Caco-2 (cell line): Measurements from ENCODE around the gene LENG1. TPM values are rescaled to one million over a fixed set of nuclear protein-coding genes. Genes with fewer than 3 reads are reported as not detected.

ENCODE experiments used
- BruUV-seq: library from RNA; stranded (reverse); fragments of 400-500 nt; replicated peaks from 2 replicates; lab custom pipeline; 2021; lab: Mats Ljungman, UMichigan
- CTCF ChIA-PET: fragments of 300-600 bp; sonication (Branson Sonifier 250); formaldehyde crosslinking; loops from one replicate; lab custom pipeline; 2022; ENCODE audit warnings: antibody characterized with exemption; lab: Charles Lee
- POLR2A ChIA-PET: fragments of 300-600 bp; sonication (Branson Sonifier 250); formaldehyde crosslinking; loops from one replicate; lab custom pipeline; 2022; ENCODE audit warnings: antibody characterized with exemption; lab: Charles Lee
- DNase-seq, 2 experiments: peaks; one replicate each; pipeline versions ENCODE4 v3.0.0 to v3.0.0-alpha.2; 2020 to 2022
- H3K27me3 ChIP-seq: replicated peaks from 2 replicates; pipeline ENCODE4 v1.6.0; 2011; ENCODE audit warnings: low read length; ENCODE audit not compliant: control insufficient read depth, insufficient read depth
- H3K36me3 ChIP-seq: 2 replicates; pipeline ENCODE4 v1.5.1; 2011; ENCODE audit warnings: low read length; ENCODE audit not compliant: control insufficient read depth, insufficient read depth
- H3K4me1 ChIP-seq: fragments of 250-450 bp; sonication (Bioruptor Pico); 2 replicates; pipeline ENCODE4 v1.5.1; 2020; ENCODE audit warnings: mild to moderate bottlenecking
- H3K4me3 ChIP-seq: 2 replicates; pipeline ENCODE4 v1.5.1; 2011; ENCODE audit warnings: low read depth, mild to moderate bottlenecking, control low read depth, low read length
- H3K9me3 ChIP-seq: fragments of 250-450 bp; sonication (Bioruptor Pico); 2 replicates; pipeline ENCODE4 v1.5.1; 2020; ENCODE audit warnings: mild to moderate bottlenecking, moderate library complexity
- H3K27ac Mint-ChIP-seq: one replicate; pipeline ENCODE4 v1.8.0; 2022; ENCODE audit warnings: mixed read lengths; ENCODE audit not compliant: unreplicated experiment
- H3K27me3 Mint-ChIP-seq: one replicate; pipeline ENCODE4 v1.8.0; 2022; ENCODE audit warnings: mixed read lengths; ENCODE audit not compliant: insufficient read depth, unreplicated experiment
- H3K36me3 Mint-ChIP-seq: one replicate; pipeline ENCODE4 v1.8.0; 2022; ENCODE audit warnings: mild to moderate bottlenecking, mixed read lengths; ENCODE audit not compliant: insufficient read depth, unreplicated experiment
- H3K4me1 Mint-ChIP-seq: one replicate; pipeline ENCODE4 v1.8.0; 2022; ENCODE audit warnings: low read depth, mixed read lengths; ENCODE audit not compliant: unreplicated experiment
- H3K4me3 Mint-ChIP-seq: one replicate; pipeline ENCODE4 v1.8.0; 2022; ENCODE audit warnings: mild to moderate bottlenecking, moderate library complexity, mixed read lengths; ENCODE audit not compliant: unreplicated experiment
- H3K9me3 Mint-ChIP-seq: one replicate; pipeline ENCODE4 v1.8.0; 2022; ENCODE audit warnings: mixed read lengths; ENCODE audit not compliant: unreplicated experiment
- intact Hi-C: fragments of 100-400 bp; cut with micrococcal nuclease; formaldehyde crosslinking; loops from one replicate; pipeline ENCODE4 v1.10.0; 2022; ENCODE audit not compliant: unreplicated experiment
- total RNA-seq: library from RNA; stranded (reverse); gene quantifications from 2 replicates; pipeline ENCODE4 v1.2.3, GENCODE V29; 2022
- TF ChIP-seq, protein P1 (sequence below), 2 experiments: fragments of 200-600 bp in 1 of 2; IDR thresholded peaks; 1 replicate in 1 of 2; 2 replicates in 1 of 2; pipeline versions ENCODE4 v1.5.1 to v1.8.0; 2011 to 2022; ENCODE audit warnings: antibody characterized with exemption in 1 of 2, control low read depth in 1 of 2, inconsistent platforms in 1 of 2, low read depth in 1 of 2, low read length in 1 of 2, mild to moderate bottlenecking in 1 of 2, moderate library complexity in 1 of 2; ENCODE audit not compliant: insufficient read depth in 1 of 2, severe bottlenecking in 1 of 2, unreplicated experiment in 1 of 2

Gene LENG1
- total RNA-seq, 1 experiment from 2014 or later = 6.9 TPM

DNA sequence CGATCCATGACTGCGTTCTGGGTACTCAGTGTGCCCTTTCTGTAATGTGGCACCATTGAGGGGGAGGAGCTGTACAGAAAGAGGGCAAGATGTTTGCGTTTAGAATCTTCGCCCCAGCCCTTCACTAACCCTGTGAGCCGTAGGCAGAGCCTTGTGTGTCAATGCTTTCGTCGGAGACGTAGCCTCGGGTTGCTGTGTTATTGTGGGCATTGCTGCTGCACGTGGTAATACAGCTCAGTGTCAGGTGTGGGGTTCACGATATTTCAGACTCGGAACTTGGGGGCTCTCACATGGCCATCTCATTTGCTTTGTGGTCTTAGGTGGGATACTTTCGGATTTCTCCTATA, 47.3 kb upstream of the LENG1 start:
- H3K36me3 Mint-ChIP-seq = peaks cover 99% of the 10 kb centered on the region
- H3K4me1 ChIP-seq = peaks cover 93% of the 10 kb centered on the region
- no TSS peak for BruUV-seq
- H3K9me3 ChIP-seq = no peaks in the 10 kb centered on the region
- H3K27ac Mint-ChIP-seq = no peak overlapping the region
- H3K27me3 Mint-ChIP-seq = no peaks in the 10 kb centered on the region
- CTCF ChIA-PET = no interaction called here
- TF ChIP-seq, protein P1, sequence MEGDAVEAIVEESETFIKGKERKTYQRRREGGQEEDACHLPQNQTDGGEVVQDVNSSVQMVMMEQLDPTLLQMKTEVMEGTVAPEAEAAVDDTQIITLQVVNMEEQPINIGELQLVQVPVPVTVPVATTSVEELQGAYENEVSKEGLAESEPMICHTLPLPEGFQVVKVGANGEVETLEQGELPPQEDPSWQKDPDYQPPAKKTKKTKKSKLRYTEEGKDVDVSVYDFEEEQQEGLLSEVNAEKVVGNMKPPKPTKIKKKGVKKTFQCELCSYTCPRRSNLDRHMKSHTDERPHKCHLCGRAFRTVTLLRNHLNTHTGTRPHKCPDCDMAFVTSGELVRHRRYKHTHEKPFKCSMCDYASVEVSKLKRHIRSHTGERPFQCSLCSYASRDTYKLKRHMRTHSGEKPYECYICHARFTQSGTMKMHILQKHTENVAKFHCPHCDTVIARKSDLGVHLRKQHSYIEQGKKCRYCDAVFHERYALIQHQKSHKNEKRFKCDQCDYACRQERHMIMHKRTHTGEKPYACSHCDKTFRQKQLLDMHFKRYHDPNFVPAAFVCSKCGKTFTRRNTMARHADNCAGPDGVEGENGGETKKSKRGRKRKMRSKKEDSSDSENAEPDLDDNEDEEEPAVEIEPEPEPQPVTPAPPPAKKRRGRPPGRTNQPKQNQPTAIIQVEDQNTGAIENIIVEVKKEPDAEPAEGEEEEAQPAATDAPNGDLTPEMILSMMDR (IDR thresholded peaks at IDR 0.05; ENCODE audit: insufficient read depth in 1 of 2, low read depth in 1 of 2, low read length in 1 of 2, severe bottlenecking in 1 of 2, unreplicated experiment in 1 of 2) = no peak
- peaks cover 59% of the 10 kb centered on the region for H3K4me1 Mint-ChIP-seq
- intact Hi-C loops = no loop called here
- no peak for DNase-seq
- peaks cover 23% of the 10 kb centered on the region for H3K36me3 ChIP-seq
- no peaks in the 10 kb centered on the region for H3K9me3 Mint-ChIP-seq
- H3K4me3 Mint-ChIP-seq = no peak overlapping the region
- H3K27me3 ChIP-seq = no peaks in the 10 kb centered on the region
- POLR2A ChIA-PET = interaction anchor here (4.8 kb wide), 1 partner anchor 16 kb away, joined by 36 read pairs; the partner anchor contains the start of genes MBOAT7 and TSEN34
- H3K4me3 ChIP-seq = no peak overlapping the region

DNA sequence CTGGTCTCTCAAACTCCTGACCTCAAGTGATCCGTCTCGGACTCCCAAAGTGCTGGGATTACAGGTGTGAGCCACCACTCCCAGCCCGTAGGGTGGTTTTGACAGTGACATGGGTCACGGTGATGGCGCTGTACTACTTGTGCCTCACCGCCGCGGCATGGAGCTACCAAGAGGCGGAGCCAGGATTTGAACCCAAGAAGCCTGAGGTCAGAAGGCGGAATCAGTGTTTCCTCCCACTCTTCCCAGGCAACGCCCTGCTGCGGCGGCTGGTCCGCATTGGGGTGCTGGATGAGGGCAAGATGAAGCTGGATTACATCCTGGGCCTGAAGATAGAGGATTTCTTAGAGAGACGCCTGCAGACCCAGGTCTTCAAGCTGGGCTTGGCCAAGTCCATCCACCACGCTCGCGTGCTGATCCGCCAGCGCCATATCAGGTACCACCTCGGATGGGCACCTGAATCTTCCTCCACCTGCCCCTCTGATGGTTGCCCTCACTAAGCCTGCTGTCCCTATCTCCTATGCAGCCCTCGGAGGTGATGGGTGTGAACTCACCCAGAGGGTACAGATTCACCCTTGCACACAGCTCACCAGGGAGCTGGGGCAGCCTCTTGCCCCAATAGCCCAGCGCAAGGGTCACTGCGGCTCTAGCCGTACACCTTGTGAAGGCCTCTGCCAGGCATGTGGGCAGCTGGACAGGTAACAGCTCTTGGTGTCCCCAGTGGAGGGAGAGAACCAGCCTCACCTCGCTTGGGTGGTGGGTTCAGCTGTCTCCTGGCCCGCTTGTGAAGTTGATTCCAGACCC, 46.7 kb upstream of the LENG1 start:
- CTCF ChIA-PET = no interaction called here
- no peaks in the 10 kb centered on the region for H3K27me3 Mint-ChIP-seq
- H3K4me1 ChIP-seq = peaks cover 91% of the 10 kb centered on the region
- peaks cover 56% of the 10 kb centered on the region for H3K4me1 Mint-ChIP-seq
- no peak overlapping the region for H3K4me3 Mint-ChIP-seq
- peaks cover 24% of the 10 kb centered on the region for H3K36me3 ChIP-seq
- peaks cover 100% of the 10 kb centered on the region for H3K36me3 Mint-ChIP-seq
- H3K27ac Mint-ChIP-seq = no peak overlapping the region
- DNase-seq = no peak
- H3K27me3 ChIP-seq = no peaks in the 10 kb centered on the region
- no TSS peak for BruUV-seq
- no peaks in the 10 kb centered on the region for H3K9me3 Mint-ChIP-seq
- H3K4me3 ChIP-seq = no peak overlapping the region
- POLR2A ChIA-PET = interaction anchor here (4.8 kb wide), 1 partner anchor 16 kb away, joined by 36 read pairs; the partner anchor contains the start of genes MBOAT7 and TSEN34
- no peaks in the 10 kb centered on the region for H3K9me3 ChIP-seq
- intact Hi-C loops = no loop called here
- TF ChIP-seq, protein P1 (IDR thresholded peaks at IDR 0.05; ENCODE audit: insufficient read depth in 1 of 2, low read depth in 1 of 2, low read length in 1 of 2, severe bottlenecking in 1 of 2, unreplicated experiment in 1 of 2) = no peak

DNA sequence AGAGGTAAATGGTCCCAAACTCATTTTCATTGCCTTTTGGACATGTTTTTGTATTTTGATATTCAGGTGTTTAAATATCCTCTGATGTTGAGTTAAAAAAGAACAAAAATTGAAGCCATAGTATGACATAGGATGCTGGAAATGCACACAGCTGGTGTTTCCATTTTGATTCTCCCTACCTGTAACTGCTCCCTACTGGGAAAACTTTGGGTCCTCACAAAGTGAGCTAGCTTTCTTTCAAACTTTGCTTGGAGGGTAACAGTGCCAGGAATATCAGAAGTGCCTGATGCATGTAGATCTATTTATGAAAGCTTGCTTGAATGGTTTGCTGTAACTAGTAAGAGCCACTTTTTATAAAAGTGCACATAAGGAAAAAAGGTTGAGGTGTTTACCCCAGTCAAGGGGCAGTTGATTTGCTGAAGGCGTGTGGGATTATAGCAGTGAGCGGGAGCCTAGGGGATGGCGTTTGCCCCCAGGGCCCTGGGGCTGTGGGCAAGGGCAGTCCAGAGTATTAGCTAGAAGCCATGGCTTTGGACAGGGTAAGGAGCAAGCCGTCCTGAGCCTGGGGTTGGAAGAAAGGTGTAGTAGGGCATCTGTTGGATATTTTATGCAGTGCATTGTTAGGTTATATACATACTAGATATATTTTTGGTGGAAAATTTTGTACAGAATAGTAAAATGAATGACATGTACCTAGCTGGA, 45.4 kb upstream of the LENG1 start:
- TF ChIP-seq, protein P1 (IDR thresholded peaks at IDR 0.05; ENCODE audit: insufficient read depth in 1 of 2, low read depth in 1 of 2, low read length in 1 of 2, severe bottlenecking in 1 of 2, unreplicated experiment in 1 of 2) = no peak
- Mint-ChIP-seq H3K4me1 (peaks cover 52% of the 10 kb centered on the region), H3K36me3 (peaks cover 99% of the 10 kb centered on the region), H3K27ac (no peak overlapping the region), H3K27me3 (no peaks in the 10 kb centered on the region), H3K4me3 (peak overlapping the region; percentile 42), H3K9me3 (no peaks in the 10 kb centered on the region)
- intact Hi-C loops = no loop called here
- no peaks in the 10 kb centered on the region for H3K27me3 ChIP-seq
- no TSS peak for BruUV-seq
- ChIA-PET CTCF (no interaction called here), POLR2A (interaction anchor here (4.8 kb wide), 1 partner anchor 14 kb away, joined by 36 read pairs; the partner anchor contains the start of genes MBOAT7 and TSEN34)
- H3K36me3 ChIP-seq = peaks cover 24% of the 10 kb centered on the region
- no peak for DNase-seq
- no peak overlapping the region for H3K4me3 ChIP-seq
- no peaks in the 10 kb centered on the region for H3K9me3 ChIP-seq
- H3K4me1 ChIP-seq = peaks cover 78% of the 10 kb centered on the region
